Activated T-helper 2 cell treated with anti-CD3 and anti-CD28 coated beads, Interferon-gamma antibody, Interleukin-2, Interleukin-4, amounts not matched to agents 10 μg/mL and 5 μg/mL and 100 μg/mL, durations not matched to agents 14 hours and 24 hours and 36 hours (primary cell): ENCODE measurements around the gene EXPH5. TPM values are rescaled to one million over a fixed set of nuclear protein-coding genes. Genes with fewer than 3 reads are reported as not detected.

Experiments
- DNase-seq: peaks from one replicate; pipeline ENCODE4 v3.0.0; 2021; ENCODE audit warnings: low spot score
- H3K27ac Mint-ChIP-seq: one replicate; pipeline ENCODE4 v1.8.0; 2021; ENCODE audit warnings: mixed read lengths
- H3K27me3 Mint-ChIP-seq: one replicate; pipeline ENCODE4 v1.8.0; 2021; ENCODE audit warnings: low read depth, mixed read lengths
- H3K36me3 Mint-ChIP-seq: one replicate; pipeline ENCODE4 v1.8.0; 2021; ENCODE audit warnings: low read depth, mixed read lengths
- H3K4me1 Mint-ChIP-seq: one replicate; pipeline ENCODE4 v1.8.0; 2021; ENCODE audit warnings: low read depth, mixed read lengths
- H3K4me3 Mint-ChIP-seq: one replicate; pipeline ENCODE4 v1.8.0; 2021; ENCODE audit warnings: low read depth, mild to moderate bottlenecking, moderate library complexity, mixed read lengths
- H3K9me3 Mint-ChIP-seq: one replicate; pipeline ENCODE4 v1.8.0; 2021; ENCODE audit warnings: mixed read lengths
- intact Hi-C: fragments of 100-400 bp; cut with micrococcal nuclease; formaldehyde crosslinking; loops from one replicate; pipeline ENCODE4 v1.15.1; 2023
- total RNA-seq: library from RNA; stranded (reverse); gene quantifications from 2 replicates; pipeline ENCODE4 v1.2.3, GENCODE V29; 2022

Gene EXPH5
- total RNA-seq, 1 donor from 2014 or later = 1.2 TPM

GRCh38 chr11:108545909-108546501, 47.6 kb downstream of the EXPH5 start:
- H3K9me3 Mint-ChIP-seq = no peaks in the 10 kb centered on the region
- DNase-seq = no peak
- H3K36me3 Mint-ChIP-seq = no peaks in the 10 kb centered on the region
- no peak overlapping the region for H3K4me3 Mint-ChIP-seq
- H3K27me3 Mint-ChIP-seq = no peaks in the 10 kb centered on the region
- no peaks in the 10 kb centered on the region for H3K4me1 Mint-ChIP-seq
- no peak overlapping the region for H3K27ac Mint-ChIP-seq
- intact Hi-C loops = no loop called here

- intact Hi-C loops = no loop called here
- Mint-ChIP-seq H3K9me3 (no peaks in the 10 kb centered on the region), H3K4me3 (no peak overlapping the region), H3K27ac (no peak overlapping the region), H3K4me1 (no peaks in the 10 kb centered on the region), H3K36me3 (no peaks in the 10 kb centered on the region), H3K27me3 (no peaks in the 10 kb centered on the region)
- DNase-seq = no peak
Measured at GRCh38 chr11:108543316-108543964, 50.1 kb downstream of the EXPH5 start.

- Mint-ChIP-seq H3K4me3 (no peak overlapping the region), H3K27ac (no peak overlapping the region), H3K9me3 (no peaks in the 10 kb centered on the region), H3K36me3 (no peaks in the 10 kb centered on the region), H3K27me3 (no peaks in the 10 kb centered on the region), H3K4me1 (no peaks in the 10 kb centered on the region)
- intact Hi-C loops = no loop called here
- DNase-seq = no peak
Measured at GRCh38 chr11:108541531-108541930, 52.0 kb downstream of the EXPH5 start.

GRCh38 chr11:108538502-108538901, 55.1 kb downstream of the EXPH5 start:
- intact Hi-C loops = no loop called here
- H3K4me1 Mint-ChIP-seq = no peaks in the 10 kb centered on the region
- H3K4me3 Mint-ChIP-seq = no peak overlapping the region
- no peak for DNase-seq
- no peaks in the 10 kb centered on the region for H3K9me3 Mint-ChIP-seq
- H3K36me3 Mint-ChIP-seq = no peaks in the 10 kb centered on the region
- no peaks in the 10 kb centered on the region for H3K27me3 Mint-ChIP-seq
- H3K27ac Mint-ChIP-seq = no peak overlapping the region

- DNase-seq = no peak
- Mint-ChIP-seq H3K4me3 (no peak overlapping the region), H3K27me3 (no peaks in the 10 kb centered on the region), H3K27ac (no peak overlapping the region), H3K36me3 (no peaks in the 10 kb centered on the region), H3K9me3 (no peaks in the 10 kb centered on the region), H3K4me1 (no peaks in the 10 kb centered on the region)
- intact Hi-C loops = no loop called here
Measured at GRCh38 chr11:108538022-108538424, 55.5 kb downstream of the EXPH5 start.

- Mint-ChIP-seq H3K4me3 (no peak overlapping the region), H3K4me1 (no peaks in the 10 kb centered on the region), H3K27ac (no peak overlapping the region), H3K9me3 (no peaks in the 10 kb centered on the region), H3K36me3 (no peaks in the 10 kb centered on the region), H3K27me3 (no peaks in the 10 kb centered on the region)
- intact Hi-C loops = no loop called here
- no peak for DNase-seq
Measured at GRCh38 chr11:108536783-108537182, 56.8 kb downstream of the EXPH5 start.

GRCh38 chr11:108535384-108535955, 58.1 kb downstream of the EXPH5 start:
- no peaks in the 10 kb centered on the region for H3K36me3 Mint-ChIP-seq
- no peak for DNase-seq
- H3K27me3 Mint-ChIP-seq = no peaks in the 10 kb centered on the region
- intact Hi-C loops = no loop called here
- H3K9me3 Mint-ChIP-seq = no peaks in the 10 kb centered on the region
- H3K4me3 Mint-ChIP-seq = no peak overlapping the region
- H3K27ac Mint-ChIP-seq = no peak overlapping the region
- peaks cover 2% of the 10 kb centered on the region for H3K4me1 Mint-ChIP-seq

GRCh38 chr11:108534274-108534882, 59.2 kb downstream of the EXPH5 start:
- intact Hi-C loops = no loop called here
- Mint-ChIP-seq H3K36me3 (no peaks in the 10 kb centered on the region), H3K9me3 (no peaks in the 10 kb centered on the region), H3K27me3 (no peaks in the 10 kb centered on the region), H3K4me3 (no peak overlapping the region), H3K27ac (no peak overlapping the region), H3K4me1 (peaks cover 2% of the 10 kb centered on the region)
- no peak for DNase-seq

- Mint-ChIP-seq H3K4me1 (peaks cover 2% of the 10 kb centered on the region), H3K36me3 (no peaks in the 10 kb centered on the region), H3K27me3 (no peaks in the 10 kb centered on the region), H3K27ac (no peak overlapping the region), H3K9me3 (no peaks in the 10 kb centered on the region), H3K4me3 (no peak overlapping the region)
- intact Hi-C loops = no loop called here
- DNase-seq = no peak
Measured at GRCh38 chr11:108530426-108530825, 63.1 kb downstream of the EXPH5 start.

- Mint-ChIP-seq H3K4me3 (no peak overlapping the region), H3K27ac (no peak overlapping the region), H3K36me3 (no peaks in the 10 kb centered on the region), H3K9me3 (no peaks in the 10 kb centered on the region), H3K27me3 (no peaks in the 10 kb centered on the region), H3K4me1 (peaks cover 2% of the 10 kb centered on the region)
- intact Hi-C loops = no loop called here
- DNase-seq = no peak
Measured at GRCh38 chr11:108527382-108527781, 66.2 kb downstream of the EXPH5 start.

- no peaks in the 10 kb centered on the region for H3K4me1 Mint-ChIP-seq
- no peak for DNase-seq
- intact Hi-C loops = no loop called here
- H3K27ac Mint-ChIP-seq = no peak overlapping the region
- H3K36me3 Mint-ChIP-seq = no peaks in the 10 kb centered on the region
- H3K27me3 Mint-ChIP-seq = no peaks in the 10 kb centered on the region
- H3K9me3 Mint-ChIP-seq = no peaks in the 10 kb centered on the region
- H3K4me3 Mint-ChIP-seq = no peak overlapping the region
Measured at GRCh38 chr11:108525161-108525560, 68.4 kb downstream of the EXPH5 start.

GRCh38 chr11:108524422-108524821, 69.1 kb downstream of the EXPH5 start:
- no peak for DNase-seq
- Mint-ChIP-seq H3K36me3 (no peaks in the 10 kb centered on the region), H3K27me3 (no peaks in the 10 kb centered on the region), H3K27ac (no peak overlapping the region), H3K4me3 (no peak overlapping the region), H3K4me1 (no peaks in the 10 kb centered on the region), H3K9me3 (no peaks in the 10 kb centered on the region)
- intact Hi-C loops = no loop called here

- Mint-ChIP-seq H3K27ac (no peak overlapping the region), H3K4me1 (no peaks in the 10 kb centered on the region), H3K27me3 (no peaks in the 10 kb centered on the region), H3K9me3 (no peaks in the 10 kb centered on the region), H3K4me3 (no peak overlapping the region), H3K36me3 (no peaks in the 10 kb centered on the region)
- DNase-seq = no peak
- intact Hi-C loops = no loop called here
Measured at GRCh38 chr11:108522318-108522717, 71.2 kb downstream of the EXPH5 start.
